ENCODE data around the gene CLPSL2.

DNA sequence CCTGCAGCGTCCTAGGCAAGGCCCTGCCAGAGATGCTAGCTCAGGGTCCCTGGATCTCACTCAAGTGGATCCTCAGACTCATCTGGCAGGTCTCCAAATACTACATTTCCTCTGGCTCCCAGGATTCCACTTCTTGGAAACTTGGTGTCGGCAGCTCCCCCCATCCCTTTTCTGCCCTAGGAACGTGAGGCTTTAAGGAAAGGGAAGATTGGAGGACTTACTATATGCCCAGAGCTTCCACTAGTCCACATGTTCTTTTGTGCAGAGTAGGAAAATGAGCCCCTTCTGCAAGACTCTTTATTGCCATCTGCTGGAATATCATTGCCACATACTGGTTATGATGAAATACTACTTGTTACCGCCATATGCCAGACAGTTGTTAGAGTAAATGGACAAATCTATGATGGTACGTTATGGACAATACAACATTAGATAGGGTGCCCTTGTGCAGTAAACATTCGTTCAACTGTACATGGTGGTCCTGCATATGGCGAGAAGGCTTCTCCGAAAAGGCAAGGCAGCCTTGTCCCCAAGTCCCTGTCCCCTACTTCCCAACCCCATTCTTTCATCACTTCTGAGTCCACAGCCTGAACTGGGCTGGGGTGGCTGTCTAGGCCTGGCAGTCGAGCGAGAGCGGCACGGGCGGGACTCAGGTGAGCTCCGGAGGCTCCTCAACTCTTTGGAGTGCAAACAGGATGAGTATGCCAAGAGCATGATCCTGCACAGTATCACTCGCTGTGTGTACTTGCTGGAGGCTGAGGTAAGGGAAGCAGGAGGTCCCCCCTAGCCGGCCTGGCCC lies 38.8 kb upstream of the CLPSL2 start:
- no peak for TF ChIP-seq EZH2 (optimal IDR thresholded peaks at IDR 0.05; ENCODE audit: low read depth, low read length)
- TF ChIP-seq CTCF (IDR thresholded peaks at IDR 0.05; ENCODE audit: low read length): peak; percentile 90
- no peak for TF ChIP-seq EZH2phosphoT487 (IDR thresholded peaks at IDR 0.05; ENCODE audit: low read length)

All from MM.1S (cell line).